ENCODE measurements around the gene CHRDL2. TPM values are rescaled to one million over a fixed set of nuclear protein-coding genes. Genes with fewer than 3 reads are reported as not detected.

CHRDL2 gene, protein sequence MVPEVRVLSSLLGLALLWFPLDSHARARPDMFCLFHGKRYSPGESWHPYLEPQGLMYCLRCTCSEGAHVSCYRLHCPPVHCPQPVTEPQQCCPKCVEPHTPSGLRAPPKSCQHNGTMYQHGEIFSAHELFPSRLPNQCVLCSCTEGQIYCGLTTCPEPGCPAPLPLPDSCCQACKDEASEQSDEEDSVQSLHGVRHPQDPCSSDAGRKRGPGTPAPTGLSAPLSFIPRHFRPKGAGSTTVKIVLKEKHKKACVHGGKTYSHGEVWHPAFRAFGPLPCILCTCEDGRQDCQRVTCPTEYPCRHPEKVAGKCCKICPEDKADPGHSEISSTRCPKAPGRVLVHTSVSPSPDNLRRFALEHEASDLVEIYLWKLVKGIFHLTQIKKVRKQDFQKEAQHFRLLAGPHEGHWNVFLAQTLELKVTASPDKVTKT
- polyA plus RNA-seq: 1 to 10 TPM; 1.4 to 2.8 TPM

DNA sequence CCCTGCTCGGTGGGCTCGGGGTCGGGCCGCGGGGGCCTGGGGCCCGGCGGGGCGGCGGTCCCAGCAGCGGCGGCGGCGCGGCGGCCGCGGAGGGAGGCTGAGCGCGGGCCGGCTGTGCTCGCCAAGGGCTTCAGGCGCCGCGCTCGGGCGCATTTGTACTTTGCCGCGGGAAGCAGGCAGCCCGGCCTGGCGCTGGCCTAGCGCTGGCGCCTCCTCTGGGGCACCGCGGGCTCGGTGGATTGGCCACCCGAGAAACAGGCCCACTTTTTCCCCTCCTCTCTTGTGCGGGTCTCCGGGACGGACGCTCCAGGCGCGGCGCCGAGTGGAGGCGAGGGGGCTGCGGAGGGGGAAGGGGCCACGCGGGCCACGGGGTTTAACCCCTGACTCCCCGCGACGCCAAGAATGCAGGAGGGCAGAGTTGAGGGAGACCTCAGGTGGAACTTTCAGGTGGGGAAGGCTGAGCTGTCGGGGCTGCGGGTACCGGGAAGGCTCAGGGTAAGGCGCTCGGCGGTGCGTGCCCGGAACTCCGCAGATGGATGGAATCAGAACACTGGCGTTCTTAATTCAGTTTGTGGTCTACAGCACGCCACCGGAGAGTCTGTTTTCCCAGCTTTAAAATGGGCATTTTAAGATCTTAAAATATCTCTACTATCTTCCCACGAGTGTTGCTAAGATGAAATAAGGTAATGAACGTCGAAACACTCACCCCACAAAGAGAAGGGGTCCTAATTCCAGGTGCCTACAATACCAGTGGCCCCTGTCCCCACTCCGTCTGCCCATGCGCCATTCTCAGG is at the start of gene CHRDL2:
TSS of gene CHRDL2 (minus strand) at position 126 of the 794 bp plus-strand sequence. CDS start 538 bp downstream, outside the sequence.
- Histone ChIP-seq H3K9me3 (ENCODE audit: control insufficient read depth in 2 of 2, insufficient read depth in 1 of 2, low read depth in 1 of 2, low read length in 1 of 2) (no peaks in the 10 kb centered on the region), H3K27me3 (ENCODE audit: control insufficient read depth in 1 of 2, insufficient read depth in 2 of 2, low read length in 2 of 2) (peaks cover 0 to 13% of the 10 kb centered on the region in 2 donors), H3K27ac (ENCODE audit: low read depth in 2 of 2, low read length in 1 of 2) (no peak within 1 kb of the TSS), H3K4me3 (ENCODE audit: low read depth in 1 of 2, low read length in 2 of 2) (peak within 1 kb of the TSS; percentile 4 to 42), H3K36me3 (ENCODE audit: control insufficient read depth in 2 of 2, insufficient read depth in 2 of 2, low read length in 1 of 2) (no peaks in the 10 kb centered on the region), H3K4me1 (ENCODE audit: control insufficient read depth in 2 of 2, insufficient read depth in 2 of 2, low read length in 1 of 2) (peaks cover 0 to 4% of the 10 kb centered on the region in 2 donors)
- 13 to 17% methylated on average over 42 to 69 of the region's 69 CpGs for WGBS, 2 donors

DNA sequence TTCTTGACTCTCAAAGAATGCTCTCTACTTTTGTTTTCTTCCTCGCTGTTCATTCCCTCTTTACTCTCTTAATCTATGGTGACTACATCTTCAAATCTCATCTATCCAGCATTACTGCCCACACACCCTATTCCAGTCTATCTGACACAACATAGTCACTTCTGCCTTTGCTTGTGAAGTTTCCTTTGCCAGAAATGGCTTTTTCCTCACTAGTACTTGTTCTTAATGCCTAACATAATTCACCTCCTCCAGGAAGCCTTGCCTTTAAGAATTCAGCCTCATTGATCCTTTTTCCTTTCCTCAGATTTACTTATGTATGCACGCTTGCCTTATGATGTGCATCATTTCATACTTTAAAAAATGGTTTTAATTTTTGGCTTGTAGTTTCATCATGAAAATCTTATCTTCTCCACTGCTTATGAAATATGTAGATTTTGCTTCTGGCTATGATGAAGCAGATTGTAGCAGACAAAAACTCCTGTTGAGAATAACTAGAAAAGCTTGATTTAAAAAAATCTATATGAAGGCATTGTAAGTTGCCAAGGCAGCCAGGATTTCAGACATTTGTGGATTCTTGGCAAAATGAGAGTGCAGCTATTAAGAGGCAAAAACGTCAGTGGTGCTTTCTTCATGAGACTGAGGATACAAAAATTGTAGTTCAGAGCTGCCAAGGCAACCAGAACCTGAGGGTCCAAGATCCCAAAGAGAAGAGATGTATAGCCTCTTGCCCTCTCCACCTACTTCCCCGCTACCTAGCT is 49.2 kb upstream of the CHRDL2 start:
- H3K27ac ChIP-seq (ENCODE audit: low read depth in 2 of 2, low read length in 1 of 2): no peak overlapping the region
- WGBS, 2 donors: 79 to 82% methylated on average over 4 of the region's 4 CpGs
- H3K27me3 ChIP-seq (ENCODE audit: control insufficient read depth in 1 of 2, insufficient read depth in 2 of 2, low read length in 2 of 2): no peaks in the 10 kb centered on the region
- H3K9me3 ChIP-seq (ENCODE audit: control insufficient read depth in 2 of 2, insufficient read depth in 1 of 2, low read depth in 1 of 2, low read length in 1 of 2): no peaks in the 10 kb centered on the region
- H3K4me1 ChIP-seq (ENCODE audit: control insufficient read depth in 2 of 2, insufficient read depth in 2 of 2, low read length in 1 of 2): peaks cover 0 to 4% of the 10 kb centered on the region in 2 donors
- H3K4me3 ChIP-seq (ENCODE audit: low read depth in 1 of 2, low read length in 2 of 2): peak overlapping the region in 1 of 2 donors; percentile 0
- no peaks in the 10 kb centered on the region for H3K36me3 ChIP-seq (ENCODE audit: control insufficient read depth in 2 of 2, insufficient read depth in 2 of 2, low read length in 1 of 2)

DNA sequence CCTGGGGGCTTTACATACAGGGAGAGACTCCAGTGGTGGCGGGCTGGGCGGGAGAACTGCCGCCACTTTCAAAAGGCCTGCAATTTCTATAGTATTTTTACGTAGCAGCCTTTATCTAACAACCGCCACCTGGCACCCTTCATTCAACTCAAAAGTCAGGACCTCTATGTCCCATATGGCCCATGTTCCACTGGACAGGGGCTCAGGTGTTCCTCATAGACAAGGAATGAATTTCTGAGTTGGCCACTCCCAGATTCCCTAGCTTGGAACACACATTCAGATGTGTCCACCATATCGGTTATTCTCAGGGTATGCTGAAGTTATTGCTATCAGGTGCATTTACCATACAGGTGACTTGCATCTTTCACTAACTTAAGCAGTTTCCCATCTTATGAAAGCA is 47.4 kb upstream of the CHRDL2 start:
- H3K27me3 ChIP-seq (ENCODE audit: control insufficient read depth in 1 of 2, insufficient read depth in 2 of 2, low read length in 2 of 2): no peaks in the 10 kb centered on the region
- H3K4me1 ChIP-seq (ENCODE audit: control insufficient read depth in 2 of 2, insufficient read depth in 2 of 2, low read length in 1 of 2): peaks cover 0 to 4% of the 10 kb centered on the region in 2 donors
- 97 to 99% methylated on average over 6 of the region's 6 CpGs for WGBS, 2 donors
- H3K4me3 ChIP-seq (ENCODE audit: low read depth in 1 of 2, low read length in 2 of 2): no peak overlapping the region
- no peaks in the 10 kb centered on the region for H3K36me3 ChIP-seq (ENCODE audit: control insufficient read depth in 2 of 2, insufficient read depth in 2 of 2, low read length in 1 of 2)
- no peak overlapping the region for H3K27ac ChIP-seq (ENCODE audit: low read depth in 2 of 2, low read length in 1 of 2)
- no peaks in the 10 kb centered on the region for H3K9me3 ChIP-seq (ENCODE audit: control insufficient read depth in 2 of 2, insufficient read depth in 1 of 2, low read depth in 1 of 2, low read length in 1 of 2)

DNA sequence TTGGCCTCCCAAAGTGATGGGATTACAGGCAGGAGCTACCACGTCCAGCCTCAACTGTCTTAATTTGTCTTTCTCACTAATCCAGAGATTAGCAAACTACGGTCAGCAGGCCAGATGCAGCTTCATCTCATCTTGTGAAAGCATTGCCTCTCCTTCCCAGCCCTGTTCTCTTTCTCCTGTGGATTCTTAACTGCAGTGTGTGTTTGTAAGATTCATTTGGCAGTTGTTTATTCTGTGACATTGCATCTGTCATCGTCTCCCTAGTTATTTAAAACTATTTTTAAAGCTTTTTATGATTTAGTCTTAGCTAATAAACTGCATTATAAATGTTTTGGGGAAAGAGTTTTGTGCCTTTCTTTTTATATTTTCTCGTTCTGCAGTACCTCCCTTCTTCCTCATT is 46.7 kb upstream of the CHRDL2 start:
- no peaks in the 10 kb centered on the region for H3K27me3 ChIP-seq (ENCODE audit: control insufficient read depth in 1 of 2, insufficient read depth in 2 of 2, low read length in 2 of 2)
- H3K4me3 ChIP-seq (ENCODE audit: low read depth in 1 of 2, low read length in 2 of 2): no peak overlapping the region
- no peaks in the 10 kb centered on the region for H3K9me3 ChIP-seq (ENCODE audit: control insufficient read depth in 2 of 2, insufficient read depth in 1 of 2, low read depth in 1 of 2, low read length in 1 of 2)
- H3K4me1 ChIP-seq (ENCODE audit: control insufficient read depth in 2 of 2, insufficient read depth in 2 of 2, low read length in 1 of 2): peaks cover 0 to 4% of the 10 kb centered on the region in 2 donors
- H3K27ac ChIP-seq (ENCODE audit: low read depth in 2 of 2, low read length in 1 of 2): peak overlapping the region in 1 of 2 donors; percentile 59
- H3K36me3 ChIP-seq (ENCODE audit: control insufficient read depth in 2 of 2, insufficient read depth in 2 of 2, low read length in 1 of 2): no peaks in the 10 kb centered on the region
- WGBS, 2 donors: 59 to 68% methylated on average over 4 of the region's 4 CpGs

DNA sequence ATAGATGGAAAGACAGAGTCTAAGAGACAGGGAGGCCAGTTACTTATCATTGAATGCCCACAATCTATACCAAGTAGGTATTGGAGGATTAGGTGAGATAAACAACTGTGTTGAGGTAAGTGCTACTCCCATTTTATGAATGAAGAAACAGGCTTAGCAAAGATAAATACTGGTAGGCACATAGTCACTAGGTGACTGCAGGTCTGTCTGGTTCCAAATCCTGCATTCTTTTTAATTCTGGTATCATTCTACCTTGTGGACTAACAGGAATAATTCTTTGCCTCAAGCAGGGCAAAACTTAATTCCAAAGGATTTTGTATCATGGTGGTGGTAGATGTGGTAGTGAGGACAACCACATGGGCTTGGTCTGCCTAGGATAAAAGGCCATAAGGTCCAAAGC is 45.8 kb upstream of the CHRDL2 start:
- H3K36me3 ChIP-seq (ENCODE audit: control insufficient read depth in 2 of 2, insufficient read depth in 2 of 2, low read length in 1 of 2): no peaks in the 10 kb centered on the region
- H3K9me3 ChIP-seq (ENCODE audit: control insufficient read depth in 2 of 2, insufficient read depth in 1 of 2, low read depth in 1 of 2, low read length in 1 of 2): no peaks in the 10 kb centered on the region
- no peak overlapping the region for H3K4me3 ChIP-seq (ENCODE audit: low read depth in 1 of 2, low read length in 2 of 2)
- H3K27me3 ChIP-seq (ENCODE audit: control insufficient read depth in 1 of 2, insufficient read depth in 2 of 2, low read length in 2 of 2): no peaks in the 10 kb centered on the region
- H3K4me1 ChIP-seq (ENCODE audit: control insufficient read depth in 2 of 2, insufficient read depth in 2 of 2, low read length in 1 of 2): no peaks in the 10 kb centered on the region
- H3K27ac ChIP-seq (ENCODE audit: low read depth in 2 of 2, low read length in 1 of 2): peak overlapping the region in 1 of 2 donors; percentile 45

DNA sequence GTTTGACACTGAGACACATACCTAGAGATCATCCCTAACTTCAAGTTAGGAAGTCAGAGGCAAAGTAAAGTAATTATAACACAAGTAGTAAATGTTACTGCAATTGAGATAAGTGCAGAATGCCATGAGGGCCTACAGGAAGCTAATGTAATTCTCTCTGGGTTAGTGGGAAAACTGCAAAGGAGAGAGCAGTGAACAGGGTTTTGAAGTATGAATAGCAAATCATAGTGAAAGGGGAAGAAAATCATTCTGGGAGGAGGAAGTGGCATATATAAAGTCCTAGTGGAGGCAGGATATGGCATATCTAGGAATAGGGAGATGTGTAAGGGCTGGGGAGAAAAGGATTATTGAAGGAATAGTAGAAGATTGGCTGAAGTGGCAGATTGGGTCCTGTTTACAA is 45.3 kb upstream of the CHRDL2 start:
- no peaks in the 10 kb centered on the region for H3K36me3 ChIP-seq (ENCODE audit: control insufficient read depth in 2 of 2, insufficient read depth in 2 of 2, low read length in 1 of 2)
- no peak overlapping the region for H3K27ac ChIP-seq (ENCODE audit: low read depth in 2 of 2, low read length in 1 of 2)
- H3K9me3 ChIP-seq (ENCODE audit: control insufficient read depth in 2 of 2, insufficient read depth in 1 of 2, low read depth in 1 of 2, low read length in 1 of 2): no peaks in the 10 kb centered on the region
- no peaks in the 10 kb centered on the region for H3K27me3 ChIP-seq (ENCODE audit: control insufficient read depth in 1 of 2, insufficient read depth in 2 of 2, low read length in 2 of 2)
- no peaks in the 10 kb centered on the region for H3K4me1 ChIP-seq (ENCODE audit: control insufficient read depth in 2 of 2, insufficient read depth in 2 of 2, low read length in 1 of 2)
- H3K4me3 ChIP-seq (ENCODE audit: low read depth in 1 of 2, low read length in 2 of 2): no peak overlapping the region

DNA sequence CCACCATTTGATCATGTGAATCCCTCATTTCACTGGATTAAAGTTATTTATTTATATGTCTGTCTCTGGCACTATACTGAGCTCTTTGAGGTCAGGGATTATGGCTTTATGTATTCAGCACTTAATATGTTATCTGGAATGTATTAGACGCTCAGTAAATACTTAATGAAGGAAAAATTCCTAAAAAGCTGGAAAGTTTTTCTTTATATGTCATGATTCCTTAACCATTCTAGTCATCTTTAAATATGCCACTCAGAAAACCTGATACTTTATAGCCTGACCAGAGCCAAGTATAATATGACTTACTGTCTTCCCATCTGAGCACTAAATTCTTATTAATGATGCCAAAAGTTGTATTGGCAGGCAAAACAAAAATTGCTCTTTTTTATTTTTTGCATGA is 44.5 kb upstream of the CHRDL2 start:
- Histone ChIP-seq H3K27ac (ENCODE audit: low read depth in 2 of 2, low read length in 1 of 2) (no peak overlapping the region), H3K4me3 (ENCODE audit: low read depth in 1 of 2, low read length in 2 of 2) (no peak overlapping the region), H3K9me3 (ENCODE audit: control insufficient read depth in 2 of 2, insufficient read depth in 1 of 2, low read depth in 1 of 2, low read length in 1 of 2) (no peaks in the 10 kb centered on the region), H3K36me3 (ENCODE audit: control insufficient read depth in 2 of 2, insufficient read depth in 2 of 2, low read length in 1 of 2) (no peaks in the 10 kb centered on the region), H3K4me1 (ENCODE audit: control insufficient read depth in 2 of 2, insufficient read depth in 2 of 2, low read length in 1 of 2) (no peaks in the 10 kb centered on the region), H3K27me3 (ENCODE audit: control insufficient read depth in 1 of 2, insufficient read depth in 2 of 2, low read length in 2 of 2) (no peaks in the 10 kb centered on the region)
- 71 to 72% methylated on average over 1 of the region's 1 CpG for WGBS, 2 donors

DNA sequence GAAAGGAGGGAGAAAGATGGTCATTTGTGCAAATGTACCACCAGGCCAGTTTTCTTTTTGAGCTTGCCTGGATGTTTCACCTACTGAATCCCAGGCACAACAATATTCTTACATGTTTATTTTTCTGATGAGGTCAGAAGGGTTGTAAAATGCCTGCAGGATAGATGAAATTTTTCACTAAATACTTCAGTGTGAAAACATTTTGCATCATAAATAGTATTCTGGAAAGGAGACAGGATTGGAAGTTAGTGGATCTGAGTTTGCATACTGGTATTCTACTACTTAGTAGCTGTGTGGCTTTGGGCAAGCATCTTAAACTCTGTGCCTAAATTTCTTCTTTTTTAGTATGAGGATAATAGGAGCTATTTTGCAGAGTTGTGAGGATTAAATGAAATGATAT is 42.2 kb upstream of the CHRDL2 start:
- H3K27ac ChIP-seq (ENCODE audit: low read depth in 2 of 2, low read length in 1 of 2): no peak overlapping the region
- H3K9me3 ChIP-seq (ENCODE audit: control insufficient read depth in 2 of 2, insufficient read depth in 1 of 2, low read depth in 1 of 2, low read length in 1 of 2): no peaks in the 10 kb centered on the region
- no peak overlapping the region for H3K4me3 ChIP-seq (ENCODE audit: low read depth in 1 of 2, low read length in 2 of 2)
- H3K36me3 ChIP-seq (ENCODE audit: control insufficient read depth in 2 of 2, insufficient read depth in 2 of 2, low read length in 1 of 2): no peaks in the 10 kb centered on the region
- no peaks in the 10 kb centered on the region for H3K4me1 ChIP-seq (ENCODE audit: control insufficient read depth in 2 of 2, insufficient read depth in 2 of 2, low read length in 1 of 2)
- no peaks in the 10 kb centered on the region for H3K27me3 ChIP-seq (ENCODE audit: control insufficient read depth in 1 of 2, insufficient read depth in 2 of 2, low read length in 2 of 2)

DNA sequence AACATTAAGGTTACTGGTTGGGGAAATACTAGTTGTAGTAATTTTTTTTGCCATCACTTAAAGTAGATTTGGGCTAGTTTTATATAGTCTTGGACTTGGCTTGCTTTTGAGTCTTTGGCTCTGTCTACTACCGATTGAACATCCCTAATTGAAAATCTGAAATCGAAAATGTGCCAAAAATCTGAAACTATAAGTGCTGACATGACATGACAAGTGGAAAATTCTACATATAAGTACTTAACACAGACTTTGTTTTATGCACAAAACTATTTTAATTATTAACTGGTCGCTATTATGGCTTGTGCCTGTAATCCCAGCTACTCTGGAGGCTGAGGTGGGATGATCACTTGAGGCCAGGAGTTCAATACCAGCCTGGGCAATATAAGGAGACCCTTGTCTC is 39.9 kb upstream of the CHRDL2 start:
- Histone ChIP-seq H3K27ac (ENCODE audit: low read depth in 2 of 2, low read length in 1 of 2) (no peak overlapping the region), H3K27me3 (ENCODE audit: control insufficient read depth in 1 of 2, insufficient read depth in 2 of 2, low read length in 2 of 2) (no peaks in the 10 kb centered on the region), H3K36me3 (ENCODE audit: control insufficient read depth in 2 of 2, insufficient read depth in 2 of 2, low read length in 1 of 2) (no peaks in the 10 kb centered on the region), H3K4me3 (ENCODE audit: low read depth in 1 of 2, low read length in 2 of 2) (no peak overlapping the region), H3K4me1 (ENCODE audit: control insufficient read depth in 2 of 2, insufficient read depth in 2 of 2, low read length in 1 of 2) (no peaks in the 10 kb centered on the region), H3K9me3 (ENCODE audit: control insufficient read depth in 2 of 2, insufficient read depth in 1 of 2, low read depth in 1 of 2, low read length in 1 of 2) (no peaks in the 10 kb centered on the region)
- WGBS, 2 donors: 83 to 87% methylated on average over 3 of the region's 3 CpGs
